ENCODE data around the gene RIN2.

GRCh38 chr20:19734811-19735210, 23.2 kb upstream of the RIN2 start:
- no peak for TF ChIP-seq CTCF (IDR thresholded peaks at IDR 0.05 in 4 of 5, conservative IDR thresholded peaks at IDR 0.05 in 1 of 5)
- TF ChIP-seq POLR2A (IDR thresholded peaks at IDR 0.05): no peak

Data from gastrocnemius medialis (tissue), 4 donors.